T-helper 1 cell treated with Interleukin-12 subunit alpha and Interleukin-12 subunit beta and Interleukin-4 antibody, amounts not matched to agents 30 ng/mL and 1 ng/mL, for 36 hours (primary cell): ENCODE measurements around the gene MTFMT. TPM values are rescaled to one million over a fixed set of nuclear protein-coding genes. Genes with fewer than 3 reads are reported as not detected.

Source experiments
- intact Hi-C: fragments of 100-400 bp; cut with micrococcal nuclease; formaldehyde crosslinking; loops from one replicate; pipeline ENCODE4 v1.15.1; 2024
- total RNA-seq: library from RNA; stranded (reverse); gene quantifications from 2 replicates; pipeline ENCODE4 v1.2.3, GENCODE V29; 2022

The MTFMT gene
- total RNA-seq, 1 donor from 2014 or later, result 12.4 TPM

GRCh38 chr15:64990168-64990470 lies 39.3 kb downstream of the MTFMT start:
- intact Hi-C loops, result loop anchor here (1.0 to 2.0 kb wide), 6 partner anchors 59 to 307 kb away; partner anchors contain the start of genes CLPX, PDCD7 and RNU5A-1

- intact Hi-C loops, result loop anchor here (1.0 to 2.0 kb wide), 10 partner anchors 40 to 826 kb away; partner anchors contain the start of genes CLPX, MTFMT, PARP16 and PDCD7
These were observed 39.8 kb downstream of the MTFMT start, which contains the start of gene SPG21 for GRCh38 chr15:64989416-64990167. Gene SPG21, minus strand, starts transcription at chr15:64989914. Its CDS starts 6,345 bp downstream, at chr15:64983569.

GRCh38 chr15:64987136-64987535 lies 42.3 kb downstream of the MTFMT start:
- intact Hi-C loops, result no loop called here

- intact Hi-C loops, result loop anchor here (1.0 kb wide), 1 partner anchor 281 kb away; no protein-coding TSS in a partner anchor
These were observed 43.9 kb downstream of the MTFMT start for GRCh38 chr15:64985366-64986033.

- intact Hi-C loops, result no loop called here
These were observed 47.0 kb downstream of the MTFMT start for GRCh38 chr15:64982472-64982871.

- intact Hi-C loops, result no loop called here
These were observed 47.5 kb downstream of the MTFMT start for GRCh38 chr15:64981812-64982431.

- intact Hi-C loops, result no loop called here
These were observed 50.2 kb downstream of the MTFMT start for GRCh38 chr15:64979252-64979710.

- intact Hi-C loops, result no loop called here
These were observed 54.0 kb downstream of the MTFMT start for GRCh38 chr15:64975390-64975789.

- intact Hi-C loops, result no loop called here
These were observed 58.7 kb downstream of the MTFMT start for GRCh38 chr15:64970698-64971097.

GRCh38 chr15:64969401-64969800 lies 60.0 kb downstream of the MTFMT start:
- intact Hi-C loops, result no loop called here

- intact Hi-C loops, result no loop called here
These were observed 68.4 kb downstream of the MTFMT start for GRCh38 chr15:64961013-64961412.

GRCh38 chr15:64960153-64960552 lies 69.3 kb downstream of the MTFMT start:
- intact Hi-C loops, result no loop called here

GRCh38 chr15:64959128-64959527 lies 70.3 kb downstream of the MTFMT start:
- intact Hi-C loops, result no loop called here

- intact Hi-C loops, result no loop called here
These were observed 75.0 kb downstream of the MTFMT start for GRCh38 chr15:64954395-64954794.

GRCh38 chr15:64951777-64952418 lies 77.5 kb downstream of the MTFMT start:
- intact Hi-C loops, result no loop called here

Other genes with a start within 250 kb of the MTFMT start
- gene PIF1, start 204.0 kb downstream of the MTFMT start, total RNA-seq, result 32.1 and 33.7 TPM in 2 replicates
- 33.4 and 34.7 TPM in 2 replicates for gene PLEKHO2, start 187.7 kb downstream of the MTFMT start, total RNA-seq
- gene ANKDD1A, start 117.7 kb downstream of the MTFMT start, total RNA-seq, result 2.2 and 2.6 TPM in 2 replicates
- gene SPG21, start 39.7 kb downstream of the MTFMT start, total RNA-seq, result 58.2 and 63.6 TPM in 2 replicates
- not detected in 2 replicates for gene SLC51B, start 15.7 kb upstream of the MTFMT start, total RNA-seq
- gene RASL12, start 38.4 kb upstream of the MTFMT start, total RNA-seq, result not detected in 2 replicates
- gene KBTBD13, start 47.1 kb upstream of the MTFMT start, total RNA-seq, result not detected in 2 replicates
- gene UBAP1L, start 85.6 kb upstream of the MTFMT start, total RNA-seq, result 5.2 and 5.3 TPM in 2 replicates
- 42.4 and 46.1 TPM in 2 replicates for gene PDCD7, start 104.2 kb upstream of the MTFMT start, total RNA-seq
- 45.0 and 49.6 TPM in 2 replicates for gene CLPX, start 155.7 kb upstream of the MTFMT start, total RNA-seq
- gene CILP, start 181.8 kb upstream of the MTFMT start, total RNA-seq, result 0.10 TPM in 1 of 2 replicates, not detected in the other